Left ventricle myocardium inferior (tissue), 1 donor: ENCODE results near the gene ATF1. TPM values are rescaled to one million over a fixed set of nuclear protein-coding genes. Genes with fewer than 3 reads are reported as not detected.
A peak's percentile ranks its signal among the peaks of the same experiment; 100 is the strongest.
"Not testable (repeated sequence)": the region's sequence is repeated elsewhere in the genome, so short reads cannot be mapped to it uniquely, and the experiment has no call there.

Experiments used
- DNase-seq: peaks from one replicate; pipeline ENCODE4 v3.0.0-alpha.2; 2020
- H3K27ac ChIP-seq: fragments of 200-600 bp; replicated peaks from 2 replicates; pipeline ENCODE4 v1.8.0; 2021
- H3K27me3 ChIP-seq: fragments of 200-600 bp; 2 replicates; pipeline ENCODE4 v1.8.0; 2021; ENCODE audit warnings: low read depth
- H3K36me3 ChIP-seq: fragments of 200-600 bp; 2 replicates; pipeline ENCODE4 v1.8.0; 2021
- H3K4me1 ChIP-seq: fragments of 200-600 bp; 2 replicates; pipeline ENCODE4 v1.8.0; 2021
- H3K4me3 ChIP-seq: fragments of 200-600 bp; 2 replicates; pipeline ENCODE4 v1.8.0; 2021; ENCODE audit warnings: mild to moderate bottlenecking, moderate library complexity
- H3K9me3 ChIP-seq: fragments of 200-600 bp; replicated peaks from 2 replicates; pipeline ENCODE4 v1.8.0; 2021
- intact Hi-C: fragments of 100-400 bp; cut with micrococcal nuclease; formaldehyde crosslinking; loops from one replicate; pipeline ENCODE4 v1.11.0; 2022
- total RNA-seq: library from RNA; stranded (reverse); fragmentation: NEBNext Ultra II Directional; extraction: Animal tissue kit (Norgen Biotek cat#: 25700); gene quantifications from one replicate; pipeline ENCODE4 v1.2.1, GENCODE V29; 2021
- TF ChIP-seq, protein P1 (sequence below): fragments of 200-600 bp; IDR thresholded peaks from 2 replicates; pipeline ENCODE4 v1.8.0; 2021; ENCODE audit warnings: antibody characterized with exemption, mild to moderate bottlenecking, borderline replicate concordance
- donor health status: DM: no; HTN: yes; CAD: no; lungs with severe emphysema.

ATF1 gene
- total RNA-seq, 1 donor from 2014 or later, result 28.3 TPM

DNA sequence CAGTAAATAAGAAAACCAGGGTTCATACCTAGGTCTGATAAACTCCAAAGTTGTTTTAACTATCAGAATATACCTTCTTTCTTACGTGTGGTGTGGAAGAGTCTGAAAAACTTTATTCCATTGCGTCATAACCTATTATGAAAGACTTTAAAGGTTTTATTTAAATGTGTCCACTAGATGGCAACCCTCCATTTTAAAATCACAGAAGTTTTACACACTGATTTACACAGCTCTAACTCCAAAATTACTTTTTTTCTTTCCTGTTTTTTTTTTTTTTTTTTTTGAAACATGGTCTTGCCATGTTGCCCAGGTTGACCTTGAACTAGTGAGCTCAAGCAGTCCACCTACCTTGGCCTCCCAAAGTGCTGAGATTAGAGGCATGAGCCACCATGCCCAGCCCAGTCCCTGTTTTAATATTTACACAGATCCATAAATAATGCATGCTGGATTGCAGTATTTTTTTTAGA is 61.5 kb downstream of the ATF1 start:
- intact Hi-C loops, result loop anchor here (5.0 kb wide), 1 partner anchor 162 kb away; no protein-coding TSS in a partner anchor
- peaks cover 6% of the 10 kb centered on the region for H3K36me3 ChIP-seq
- TF ChIP-seq, protein P1, sequence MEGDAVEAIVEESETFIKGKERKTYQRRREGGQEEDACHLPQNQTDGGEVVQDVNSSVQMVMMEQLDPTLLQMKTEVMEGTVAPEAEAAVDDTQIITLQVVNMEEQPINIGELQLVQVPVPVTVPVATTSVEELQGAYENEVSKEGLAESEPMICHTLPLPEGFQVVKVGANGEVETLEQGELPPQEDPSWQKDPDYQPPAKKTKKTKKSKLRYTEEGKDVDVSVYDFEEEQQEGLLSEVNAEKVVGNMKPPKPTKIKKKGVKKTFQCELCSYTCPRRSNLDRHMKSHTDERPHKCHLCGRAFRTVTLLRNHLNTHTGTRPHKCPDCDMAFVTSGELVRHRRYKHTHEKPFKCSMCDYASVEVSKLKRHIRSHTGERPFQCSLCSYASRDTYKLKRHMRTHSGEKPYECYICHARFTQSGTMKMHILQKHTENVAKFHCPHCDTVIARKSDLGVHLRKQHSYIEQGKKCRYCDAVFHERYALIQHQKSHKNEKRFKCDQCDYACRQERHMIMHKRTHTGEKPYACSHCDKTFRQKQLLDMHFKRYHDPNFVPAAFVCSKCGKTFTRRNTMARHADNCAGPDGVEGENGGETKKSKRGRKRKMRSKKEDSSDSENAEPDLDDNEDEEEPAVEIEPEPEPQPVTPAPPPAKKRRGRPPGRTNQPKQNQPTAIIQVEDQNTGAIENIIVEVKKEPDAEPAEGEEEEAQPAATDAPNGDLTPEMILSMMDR, result peak; percentile 64
- H3K4me1 ChIP-seq, result peaks cover 10% of the 10 kb centered on the region
- no peak for DNase-seq
- no peaks in the 10 kb centered on the region for H3K9me3 ChIP-seq
- H3K4me3 ChIP-seq, result no peak overlapping the region
- peak overlapping the region; percentile 81 for H3K27ac ChIP-seq
- no peaks in the 10 kb centered on the region for H3K27me3 ChIP-seq

DNA sequence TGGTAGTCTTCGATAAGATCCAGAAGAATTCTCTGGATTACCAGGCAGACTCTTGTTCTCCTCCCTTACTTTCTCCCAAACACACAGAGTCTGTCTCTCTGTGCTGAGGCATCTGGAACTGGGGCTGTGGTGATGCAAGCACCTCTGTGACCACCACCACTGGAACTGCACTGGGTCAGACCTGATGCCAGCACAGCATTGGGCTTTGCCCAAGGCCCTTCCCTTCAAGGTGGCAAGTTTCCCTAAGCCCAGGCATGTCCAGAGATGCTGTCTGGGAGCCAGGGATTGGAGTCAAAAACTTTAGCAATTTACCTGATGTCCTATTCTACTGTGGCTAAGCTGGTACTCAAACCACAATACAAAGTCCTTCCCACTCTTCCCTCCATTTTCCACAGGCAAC is 64.2 kb downstream of the ATF1 start:
- Histone ChIP-seq H3K4me3 (no peak overlapping the region), H3K27me3 (no peaks in the 10 kb centered on the region), H3K36me3 (no peaks in the 10 kb centered on the region), H3K4me1 (peaks cover 10% of the 10 kb centered on the region), H3K27ac (no peak overlapping the region), H3K9me3 (peaks cover 8% of the 10 kb centered on the region)
- TF ChIP-seq, protein P1, result no peak
- no peak for DNase-seq
- intact Hi-C loops, result loop anchor here (5.0 kb wide), 1 partner anchor 159 kb away; no protein-coding TSS in a partner anchor

DNA sequence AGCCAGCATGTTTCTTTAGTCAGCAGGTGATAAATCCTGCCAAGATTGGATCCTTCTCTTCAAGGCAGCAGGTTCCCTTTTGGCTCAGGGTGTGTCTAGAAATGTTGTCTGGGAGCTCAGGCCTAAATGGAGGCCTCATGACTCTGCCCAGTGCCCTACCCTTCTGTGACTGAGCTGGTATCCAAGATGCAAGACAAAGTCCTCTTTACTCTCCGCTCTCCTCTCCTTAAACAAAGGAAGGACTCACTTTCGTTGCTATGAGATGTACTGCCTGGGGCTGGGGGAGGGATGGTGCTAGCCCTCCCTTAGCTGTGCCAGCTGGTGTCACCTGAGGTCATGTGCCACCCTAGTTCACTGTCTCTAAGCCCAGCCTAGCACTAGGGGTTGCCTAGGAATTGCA is 65.0 kb downstream of the ATF1 start:
- Histone ChIP-seq H3K36me3 (no peaks in the 10 kb centered on the region), H3K4me3 (no peak overlapping the region), H3K27me3 (no peaks in the 10 kb centered on the region), H3K4me1 (peaks cover 10% of the 10 kb centered on the region), H3K9me3 (peaks cover 16% of the 10 kb centered on the region), H3K27ac (no peak overlapping the region)
- TF ChIP-seq, protein P1, result no peak
- no peak for DNase-seq
- intact Hi-C loops, result loop anchor here (5.0 kb wide), 1 partner anchor 158 kb away; no protein-coding TSS in a partner anchor

DNA sequence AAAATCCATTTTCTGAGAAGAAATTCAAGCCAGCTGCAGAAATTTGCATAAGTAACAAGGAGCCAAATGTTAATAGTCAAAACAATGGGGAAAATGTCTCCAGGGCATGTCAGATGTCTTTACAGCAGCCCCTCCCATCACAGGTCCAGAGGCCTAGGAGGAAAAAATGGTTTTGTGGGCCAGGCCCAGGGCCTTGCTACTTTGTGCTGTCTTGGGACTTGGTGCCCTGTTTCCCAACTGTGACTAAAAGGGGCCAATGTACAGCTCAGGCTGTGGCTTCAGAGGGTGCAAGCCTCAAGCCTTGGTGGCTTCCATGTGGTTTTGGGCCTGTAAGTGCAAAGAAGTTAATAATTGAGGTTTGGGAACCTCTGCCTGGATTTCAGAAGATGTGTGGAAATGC is 69.9 kb downstream of the ATF1 start:
- H3K4me3 ChIP-seq, H3K36me3 ChIP-seq, H3K4me1 ChIP-seq, intact Hi-C loops, DNase-seq, H3K27ac ChIP-seq, H3K27me3 ChIP-seq: not testable (repeated sequence)
- H3K9me3 ChIP-seq, result peaks cover 18% of the 10 kb centered on the region

DNA sequence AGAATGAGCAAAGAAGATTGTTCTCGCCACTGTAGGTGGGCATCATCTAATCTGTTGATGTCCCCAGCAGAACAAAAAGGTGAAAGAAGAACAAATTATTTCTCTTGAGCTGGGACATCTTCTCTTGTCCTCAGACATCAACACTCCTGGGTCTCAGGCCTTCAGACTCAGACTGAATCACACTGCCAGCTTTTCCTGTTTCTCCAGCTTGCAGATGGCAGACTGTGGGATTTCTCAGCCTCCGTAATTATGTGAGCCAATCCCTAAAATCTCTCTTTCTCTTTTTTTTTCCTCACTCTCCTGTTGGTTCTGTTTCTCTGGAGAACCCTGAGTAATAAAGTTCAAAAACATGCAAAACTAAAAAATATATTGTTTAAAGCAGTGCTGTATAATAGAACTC is 75.1 kb downstream of the ATF1 start:
- H3K36me3 ChIP-seq, result no peaks in the 10 kb centered on the region
- H3K9me3 ChIP-seq, result peaks cover 12% of the 10 kb centered on the region
- intact Hi-C loops, result no loop called here
- no peak for DNase-seq
- peaks cover 13% of the 10 kb centered on the region for H3K27me3 ChIP-seq
- TF ChIP-seq, protein P1, result no peak
- H3K4me3 ChIP-seq, result no peak overlapping the region
- H3K4me1 ChIP-seq, result no peaks in the 10 kb centered on the region
- H3K27ac ChIP-seq, result no peak overlapping the region

DNA sequence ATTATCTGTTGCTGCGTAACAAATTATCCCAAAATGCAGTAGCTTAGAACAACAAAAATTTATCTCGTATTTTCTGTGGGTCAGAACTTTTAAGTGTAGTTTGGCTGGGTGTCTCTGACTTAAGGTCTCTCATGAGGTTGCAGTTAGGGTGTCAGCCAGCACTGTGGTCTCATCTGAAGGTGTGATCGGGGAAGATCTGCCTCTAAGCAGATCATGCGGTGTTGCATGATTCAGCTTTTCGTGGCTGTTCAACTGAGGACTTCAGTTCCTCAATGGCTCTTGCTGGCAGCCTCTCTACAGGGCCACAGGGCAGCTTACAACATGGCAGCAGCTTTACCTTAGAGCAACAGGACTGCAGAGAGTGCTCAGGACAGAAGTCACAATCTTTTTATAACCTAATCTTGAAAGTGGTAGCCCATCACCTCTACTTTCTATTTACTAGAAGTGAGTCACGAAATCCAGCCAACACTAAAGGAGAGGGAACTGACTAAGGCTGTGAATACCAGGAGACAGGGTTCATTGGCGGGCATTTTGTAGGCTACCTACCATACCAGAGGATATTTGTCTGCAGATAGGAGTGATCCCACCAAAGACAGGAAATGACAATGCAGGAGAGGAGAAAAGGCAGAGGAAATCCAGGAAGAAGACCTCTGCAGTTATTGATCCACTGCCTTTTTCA is 77.0 kb downstream of the ATF1 start:
- TF ChIP-seq, protein P1, result no peak
- Histone ChIP-seq H3K36me3 (no peaks in the 10 kb centered on the region), H3K27me3 (peaks cover 13% of the 10 kb centered on the region), H3K4me1 (no peaks in the 10 kb centered on the region), H3K9me3 (peaks cover 11% of the 10 kb centered on the region), H3K4me3 (no peak overlapping the region), H3K27ac (no peak overlapping the region)
- intact Hi-C loops, result no loop called here
- DNase-seq, result no peak
